HepG2 (cell line): ENCODE results near the gene PTPA. TPM values are rescaled to one million over a fixed set of nuclear protein-coding genes. Genes with fewer than 3 reads are reported as not detected.

ENCODE experiments used
- ELF3 ChIP-seq: IDR thresholded peaks from 2 replicates; pipeline ENCODE4 v1.6.1; 2016; ENCODE audit warnings: missing genetic modification reagents, missing compliant biosample characterization
- GABPB1 ChIP-seq: IDR thresholded peaks from 2 replicates; pipeline ENCODE4 v1.6.1; 2016; ENCODE audit warnings: mild to moderate bottlenecking, missing genetic modification reagents, moderate library complexity, missing compliant biosample characterization
- KDM2A ChIP-seq: sonication (generic); formaldehyde crosslinking; IDR thresholded peaks from 2 replicates; pipeline ENCODE4 v1.4.0; 2020; ENCODE audit warnings: low read depth, missing genetic modification reagents, borderline replicate concordance
- MYNN ChIP-seq: sonication (generic); formaldehyde crosslinking; IDR thresholded peaks from 2 replicates; pipeline ENCODE4 v1.4.0; 2020; ENCODE audit warnings: mild to moderate bottlenecking, low read depth, missing genetic modification reagents
- NFKBIZ ChIP-seq: IDR thresholded peaks from 2 replicates; pipeline ENCODE4 v1.6.1; 2018; ENCODE audit warnings: missing genetic modification reagents, missing compliant biosample characterization
- RXRB ChIP-seq: IDR thresholded peaks from 2 replicates; pipeline ENCODE4 v1.6.1; 2016; ENCODE audit warnings: borderline replicate concordance, missing genetic modification reagents, missing compliant biosample characterization
- SNAPC5 ChIP-seq: sonication (generic); formaldehyde crosslinking; IDR thresholded peaks from 2 replicates; pipeline ENCODE4 v1.8.1; 2023; ENCODE audit warnings: mild to moderate bottlenecking, missing genetic modification reagents, borderline replicate concordance
- SP4 ChIP-seq: sonication (generic); formaldehyde crosslinking; IDR thresholded peaks from 2 replicates; pipeline ENCODE4 v1.8.1; 2023; ENCODE audit warnings: mild to moderate bottlenecking, missing genetic modification reagents
- SRSF1 ChIP-seq: fragments of 200-400 bp; formaldehyde crosslinking; optimal IDR thresholded peaks from 2 replicates; pipeline ENCODE3; 2017; ENCODE audit warnings: mild to moderate bottlenecking, low read depth, low read length, moderate library complexity
- TMF1 ChIP-seq: sonication (generic); formaldehyde crosslinking; IDR thresholded peaks from 2 replicates; pipeline ENCODE4 v1.8.1; 2022; ENCODE audit warnings: low read depth, missing genetic modification reagents
- XRCC5 ChIP-seq: fragments of 200-400 bp; formaldehyde crosslinking; optimal IDR thresholded peaks from 2 replicates; pipeline ENCODE3; 2017; ENCODE audit warnings: mild to moderate bottlenecking, low read length
- ZFY ChIP-seq: sonication (generic); formaldehyde crosslinking; IDR thresholded peaks from 2 replicates; pipeline ENCODE4 v1.4.0; 2020; ENCODE audit warnings: missing genetic modification reagents
- ZMAT3 ChIP-seq: sonication (generic); formaldehyde crosslinking; conservative IDR thresholded peaks from 2 replicates; pipeline ENCODE4 v1.7.0; 2021; ENCODE audit warnings: missing genetic modification reagents
- ZNF574 ChIP-seq: sonication (generic); formaldehyde crosslinking; IDR thresholded peaks from 2 replicates; pipeline ENCODE4 v1.4.0; 2020; ENCODE audit warnings: missing genetic modification reagents
- ZNF644 ChIP-seq: IDR thresholded peaks from 2 replicates; pipeline ENCODE4 v1.6.1; 2016; ENCODE audit warnings: low read depth
- ZNF850 ChIP-seq: sonication (generic); formaldehyde crosslinking; conservative IDR thresholded peaks from 2 replicates; pipeline ENCODE4 v1.9.0; 2021; ENCODE audit warnings: mild to moderate bottlenecking, missing genetic modification reagents
- ZSCAN5A ChIP-seq: sonication (generic); formaldehyde crosslinking; IDR thresholded peaks from 2 replicates; pipeline ENCODE4 v1.8.0; 2022; ENCODE audit warnings: mild to moderate bottlenecking, missing genetic modification reagents, borderline replicate concordance
- polyA plus RNA-seq, 8 experiments: library from polyadenylated mRNA; depleted of rRNA in 3 of 8; stranded (reverse) in 7 of 8; unstranded in 1 of 8; fragments of >200 nt; fragmentation: Illumina TruSeq in 4 of 8; extraction: Trizol in 4 of 8; gene quantifications; 2 replicates each; pipeline versions ENCODE4 v1.2.1 to v1.2.3, GENCODE V29; 2011 to 2016; ENCODE audit warnings: low read depth in 4 of 8, missing spikeins in 1 of 8, mixed read lengths in 1 of 8; ENCODE audit not compliant: insufficient read depth in 1 of 8
- total RNA-seq, 5 experiments: library from RNA; depleted of rRNA; stranded (reverse); fragments of >200 nt; fragmentation: Illumina TruSeq; extraction: Trizol; gene quantifications; 2 replicates each; pipeline ENCODE4 v1.2.3, GENCODE V29; 2016; ENCODE audit warnings: low read depth in 1 of 5
- TF ChIP-seq, protein P1 (sequence below), 2 experiments: sonication (generic) in 1 of 2; formaldehyde crosslinking in 1 of 2; IDR thresholded peaks; 2 replicates each; pipeline versions ENCODE4 v1.4.0 to v1.6.1; 2016 to 2020; ENCODE audit warnings: borderline replicate concordance in 1 of 2, low read depth in 1 of 2, mild to moderate bottlenecking in 1 of 2, missing genetic modification reagents in 1 of 2
- TF ChIP-seq, protein P2 (sequence below): sonication (generic); formaldehyde crosslinking; IDR thresholded peaks from 2 replicates; pipeline ENCODE4 v1.4.0; 2020; ENCODE audit warnings: mild to moderate bottlenecking, missing genetic modification reagents

Gene PTPA
- total and polyA plus RNA-seq, 2 of the 13 experiments (the other 11 are each of a cell fraction or from before 2014, with no cell fraction given) = 79.3 to 105 TPM

DNA sequence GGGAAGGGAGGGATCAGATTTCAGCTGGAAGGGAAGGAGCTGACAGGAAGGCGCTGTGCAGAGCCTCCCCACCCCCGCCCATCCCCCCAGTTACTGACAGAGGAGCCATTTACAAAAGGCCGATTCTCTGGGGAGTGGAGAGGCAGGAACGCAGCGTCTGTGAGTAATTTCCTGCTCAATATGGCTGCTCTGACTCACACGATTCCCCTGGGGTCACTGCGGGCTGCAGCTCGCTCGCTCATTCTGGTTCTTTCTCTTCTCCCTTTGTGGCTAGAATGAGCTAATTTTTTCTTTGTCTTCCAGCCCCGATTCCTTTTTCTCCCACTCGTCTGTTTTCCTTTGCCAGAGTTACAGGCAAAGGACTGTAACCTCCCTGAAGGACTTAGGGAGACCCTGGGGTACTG is 28.8 kb downstream of the PTPA start (continued):
- TF ChIP-seq ZNF574 (CRISPR knock-in tag) (peak; percentile 48), ZNF850 (CRISPR knock-in tag) (no peak), TMF1 (CRISPR knock-in tag) (no peak; the same call in 1 of the 2 replicates), SNAPC5 (CRISPR knock-in tag) (0 out of 2 replicates have a peak, but pooled peaks have one; percentile 14), MYNN (CRISPR knock-in tag) (no peak), GABPB1 (peak; percentile 64), ZMAT3 (CRISPR knock-in tag) (0 out of 2 replicates have a peak, but pooled peaks have one; percentile 24), XRCC5 (peak; percentile 71), ELF3 (CRISPR knock-in tag) (peak; percentile 63; the same call in 1 of the 2 replicates), ZSCAN5A (CRISPR knock-in tag) (no peak), SRSF1 (peak; percentile 79), ZFY (CRISPR knock-in tag) (peak; percentile 25; the same call in 1 of the 2 replicates), NFKBIZ (CRISPR knock-in tag) (no peak), RXRB (0 out of 2 replicates have a peak, but pooled peaks have one; percentile 14), SP4 (CRISPR knock-in tag) (no peak), KDM2A (0 out of 2 replicates have a peak, but pooled peaks have one; percentile 8), ZNF644 (CRISPR knock-in tag) (0 out of 2 replicates have a peak, but pooled peaks have one; percentile 4)
- TF ChIP-seq, protein P1, sequence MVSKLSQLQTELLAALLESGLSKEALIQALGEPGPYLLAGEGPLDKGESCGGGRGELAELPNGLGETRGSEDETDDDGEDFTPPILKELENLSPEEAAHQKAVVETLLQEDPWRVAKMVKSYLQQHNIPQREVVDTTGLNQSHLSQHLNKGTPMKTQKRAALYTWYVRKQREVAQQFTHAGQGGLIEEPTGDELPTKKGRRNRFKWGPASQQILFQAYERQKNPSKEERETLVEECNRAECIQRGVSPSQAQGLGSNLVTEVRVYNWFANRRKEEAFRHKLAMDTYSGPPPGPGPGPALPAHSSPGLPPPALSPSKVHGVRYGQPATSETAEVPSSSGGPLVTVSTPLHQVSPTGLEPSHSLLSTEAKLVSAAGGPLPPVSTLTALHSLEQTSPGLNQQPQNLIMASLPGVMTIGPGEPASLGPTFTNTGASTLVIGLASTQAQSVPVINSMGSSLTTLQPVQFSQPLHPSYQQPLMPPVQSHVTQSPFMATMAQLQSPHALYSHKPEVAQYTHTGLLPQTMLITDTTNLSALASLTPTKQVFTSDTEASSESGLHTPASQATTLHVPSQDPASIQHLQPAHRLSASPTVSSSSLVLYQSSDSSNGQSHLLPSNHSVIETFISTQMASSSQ (IDR thresholded peaks at IDR 0.05; ENCODE audit: low read depth) = 0 out of 2 replicates have a peak, but pooled peaks have one; percentile 31
- TF ChIP-seq, protein P1 (CRISPR knock-in tag; IDR thresholded peaks at IDR 0.05; ENCODE audit: borderline replicate concordance) = no peak
- TF ChIP-seq, protein P2, sequence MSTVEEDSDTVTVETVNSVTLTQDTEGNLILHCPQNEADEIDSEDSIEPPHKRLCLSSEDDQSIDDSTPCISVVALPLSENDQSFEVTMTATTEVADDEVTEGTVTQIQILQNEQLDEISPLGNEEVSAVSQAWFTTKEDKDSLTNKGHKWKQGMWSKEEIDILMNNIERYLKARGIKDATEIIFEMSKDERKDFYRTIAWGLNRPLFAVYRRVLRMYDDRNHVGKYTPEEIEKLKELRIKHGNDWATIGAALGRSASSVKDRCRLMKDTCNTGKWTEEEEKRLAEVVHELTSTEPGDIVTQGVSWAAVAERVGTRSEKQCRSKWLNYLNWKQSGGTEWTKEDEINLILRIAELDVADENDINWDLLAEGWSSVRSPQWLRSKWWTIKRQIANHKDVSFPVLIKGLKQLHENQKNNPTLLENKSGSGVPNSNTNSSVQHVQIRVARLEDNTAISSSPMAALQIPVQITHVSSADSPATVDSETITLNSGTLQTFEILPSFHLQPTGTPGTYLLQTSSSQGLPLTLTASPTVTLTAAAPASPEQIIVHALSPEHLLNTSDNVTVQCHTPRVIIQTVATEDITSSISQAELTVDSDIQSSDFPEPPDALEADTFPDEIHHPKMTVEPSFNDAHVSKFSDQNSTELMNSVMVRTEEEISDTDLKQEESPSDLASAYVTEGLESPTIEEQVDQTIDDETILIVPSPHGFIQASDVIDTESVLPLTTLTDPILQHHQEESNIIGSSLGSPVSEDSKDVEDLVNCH (CRISPR knock-in tag) = no peak
